Mammary epithelial cell (primary cell): ENCODE measurements around the gene EXOSC5.

Experiments used
- CTCF ChIP-seq, 2 donors: IDR thresholded peaks in 1 of 2; conservative IDR thresholded peaks in 1 of 2; 2 replicates each; pipeline ENCODE4 v1.5.1; 2011 to 2012; ENCODE audit warnings: inconsistent platforms in 2 of 2, low read length in 2 of 2, mild to moderate bottlenecking in 2 of 2, control low read depth in 1 of 2, low read depth in 1 of 2; ENCODE audit not compliant: insufficient read depth in 1 of 2; ENCODE audit errors: extremely low read depth in 1 of 2
- EZH2 ChIP-seq: IDR thresholded peaks from 2 replicates; pipeline ENCODE4 v1.6.1; 2012; ENCODE audit warnings: low read length, inconsistent platforms, borderline replicate concordance

- TF ChIP-seq CTCF (conservative IDR thresholded peaks at IDR 0.05 in 1 of 2, IDR thresholded peaks at IDR 0.05 in 1 of 2; ENCODE audit: extremely low read depth in 1 of 2, insufficient read depth in 1 of 2, low read depth in 1 of 2, low read length in 2 of 2) = no peak
- TF ChIP-seq EZH2 = no peak
These were observed 19.0 kb downstream of the EXOSC5 start for GRCh38 chr19:41377977-41378709.
